Measurements from ENCODE around the gene NEURL1B. TPM values are rescaled to one million over a fixed set of nuclear protein-coding genes. Genes with fewer than 3 reads are reported as not detected.
A peak's percentile ranks its signal among the peaks of the same experiment; 100 is the strongest.

Gene NEURL1B
- total and polyA plus RNA-seq, 12 donors, result 9.8 to 99.9 (median 41.5) TPM

DNA sequence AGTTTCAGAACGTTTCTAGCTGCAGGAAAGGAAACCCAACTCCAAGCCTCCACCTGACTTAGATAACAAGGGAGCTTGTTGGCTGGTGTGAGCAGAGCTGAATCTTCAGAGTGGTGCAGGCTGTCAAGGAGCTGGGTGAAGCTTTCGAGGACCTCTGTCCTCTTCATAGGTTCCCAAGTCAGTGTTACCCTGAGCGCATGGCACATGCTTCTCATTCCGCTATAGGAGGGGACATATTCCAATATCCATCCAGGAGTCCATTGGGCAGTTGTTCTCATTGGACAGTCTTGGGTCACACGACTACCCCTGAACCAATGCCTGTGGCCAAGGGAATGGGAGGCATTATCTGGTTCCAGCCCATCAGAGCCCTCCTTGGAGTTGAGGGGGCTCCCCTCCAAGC is 79.6 kb downstream of the NEURL1B start:
- H3K27ac ChIP-seq, result peak overlapping the region in 1 of 5 donors; percentile 87
- H3K4me3 ChIP-seq, result no peak overlapping the region
- H3K4me1 ChIP-seq (replicated peaks in 1 of 2), result peaks cover 12 to 39% of the 10 kb centered on the region in 2 donors
- H3K36me3 ChIP-seq (replicated peaks in 1 of 2), result no peaks in the 10 kb centered on the region
- H3K9me3 ChIP-seq (replicated peaks in 1 of 3), result no peaks in the 10 kb centered on the region
- TF ChIP-seq POLR2A (IDR thresholded peaks at IDR 0.05) (no peak), CTCF (IDR thresholded peaks at IDR 0.05) (no peak)
- intact Hi-C loops (cut with DNase I), result no loop called here
- no peaks in the 10 kb centered on the region for H3K27me3 ChIP-seq
- DNase-seq, result no peak
- WGBS, 4 donors, result 64 to 83% (median 78%) methylated on average over 4 to 5 of the region's 5 CpGs

GRCh38 chr5:172721455-172722326 is 80.6 kb downstream of the NEURL1B start:
- no peaks in the 10 kb centered on the region for H3K27me3 ChIP-seq
- H3K4me3 ChIP-seq, result peak overlapping the region in 1 of 4 donors; percentile 10
- peak overlapping the region in 4 of 5 donors; percentile 14 to 87 (median 71) for H3K27ac ChIP-seq
- no peaks in the 10 kb centered on the region for H3K9me3 ChIP-seq (replicated peaks in 1 of 3)
- peak in 4 of 7 donors; percentile 71 to 83 (median 78) for DNase-seq
- TF ChIP-seq CTCF (IDR thresholded peaks at IDR 0.05), result no peak
- TF ChIP-seq POLR2A (IDR thresholded peaks at IDR 0.05), result no peak
- intact Hi-C loops (cut with DNase I), result no loop called here
- peaks cover 12 to 37% of the 10 kb centered on the region in 2 donors for H3K4me1 ChIP-seq (replicated peaks in 1 of 2)
- no peaks in the 10 kb centered on the region for H3K36me3 ChIP-seq (replicated peaks in 1 of 2)
- WGBS, 4 donors, result 28 to 34% (median 32%) methylated on average over 16 to 17 of the region's 17 CpGs

GRCh38 chr5:172722327-172722815 is 81.3 kb downstream of the NEURL1B start:
- Histone ChIP-seq H3K27ac (peak overlapping the region in 4 of 5 donors; percentile 14 to 87 (median 71)), H3K4me3 (no peak overlapping the region), H3K36me3 (replicated peaks in 1 of 2) (no peaks in the 10 kb centered on the region), H3K27me3 (no peaks in the 10 kb centered on the region), H3K4me1 (replicated peaks in 1 of 2) (peaks cover 12 to 32% of the 10 kb centered on the region in 2 donors), H3K9me3 (replicated peaks in 1 of 3) (no peaks in the 10 kb centered on the region)
- 32 to 43% (median 36%) methylated on average over 12 of the region's 12 CpGs for WGBS, 4 donors
- peak in 4 of 7 donors; percentile 46 to 67 (median 56) for DNase-seq
- intact Hi-C loops (cut with DNase I), result no loop called here
- TF ChIP-seq POLR2A (IDR thresholded peaks at IDR 0.05), result no peak
- peak in 1 of 6 experiments; percentile 14 for TF ChIP-seq CTCF (IDR thresholded peaks at IDR 0.05)

DNA sequence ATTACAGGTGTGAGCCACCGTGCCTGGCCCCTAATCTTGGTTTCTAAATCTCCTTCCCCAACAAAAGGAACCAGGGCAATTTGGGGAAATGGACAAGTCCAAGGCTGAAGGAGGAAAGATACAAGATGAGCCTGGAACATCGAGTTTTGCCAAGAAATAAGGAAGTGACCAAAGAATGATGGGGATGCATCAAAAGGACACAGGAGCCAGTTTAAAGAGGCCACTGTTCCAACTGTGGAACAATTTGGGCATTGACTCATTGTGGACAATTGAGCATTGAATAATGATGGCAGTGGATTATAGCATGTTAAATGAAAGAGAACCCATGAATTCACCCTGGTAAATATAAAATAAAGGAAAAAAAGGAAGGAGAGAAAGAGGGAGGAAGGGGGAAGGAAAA is 82.4 kb downstream of the NEURL1B start:
- intact Hi-C loops (cut with DNase I), result no loop called here
- DNase-seq, result no peak
- H3K4me1 ChIP-seq (replicated peaks in 1 of 2), result peaks cover 12 to 32% of the 10 kb centered on the region in 2 donors
- H3K4me3 ChIP-seq, result no peak overlapping the region
- no peak for TF ChIP-seq POLR2A (IDR thresholded peaks at IDR 0.05)
- no peak for TF ChIP-seq CTCF (IDR thresholded peaks at IDR 0.05)
- no peaks in the 10 kb centered on the region for H3K27me3 ChIP-seq
- H3K27ac ChIP-seq, result peak overlapping the region in 1 of 5 donors; percentile 87
- no peaks in the 10 kb centered on the region for H3K9me3 ChIP-seq (replicated peaks in 1 of 3)
- no peaks in the 10 kb centered on the region for H3K36me3 ChIP-seq (replicated peaks in 1 of 2)
- 47 to 71% (median 57%) methylated on average over 2 of the region's 2 CpGs for WGBS, 4 donors
